NCI-H187 (cell line): ENCODE data around the gene F7.

Experiments used
- DNase-seq, 2 experiments: peaks; one replicate each; lab custom pipeline; 2025; lab: John Stamatoyannopoulos, UW

The F7 gene

GRCh38 chr13:113086991-113087922 lies 18.3 kb upstream of the F7 start:
- no peak for DNase-seq

DNA sequence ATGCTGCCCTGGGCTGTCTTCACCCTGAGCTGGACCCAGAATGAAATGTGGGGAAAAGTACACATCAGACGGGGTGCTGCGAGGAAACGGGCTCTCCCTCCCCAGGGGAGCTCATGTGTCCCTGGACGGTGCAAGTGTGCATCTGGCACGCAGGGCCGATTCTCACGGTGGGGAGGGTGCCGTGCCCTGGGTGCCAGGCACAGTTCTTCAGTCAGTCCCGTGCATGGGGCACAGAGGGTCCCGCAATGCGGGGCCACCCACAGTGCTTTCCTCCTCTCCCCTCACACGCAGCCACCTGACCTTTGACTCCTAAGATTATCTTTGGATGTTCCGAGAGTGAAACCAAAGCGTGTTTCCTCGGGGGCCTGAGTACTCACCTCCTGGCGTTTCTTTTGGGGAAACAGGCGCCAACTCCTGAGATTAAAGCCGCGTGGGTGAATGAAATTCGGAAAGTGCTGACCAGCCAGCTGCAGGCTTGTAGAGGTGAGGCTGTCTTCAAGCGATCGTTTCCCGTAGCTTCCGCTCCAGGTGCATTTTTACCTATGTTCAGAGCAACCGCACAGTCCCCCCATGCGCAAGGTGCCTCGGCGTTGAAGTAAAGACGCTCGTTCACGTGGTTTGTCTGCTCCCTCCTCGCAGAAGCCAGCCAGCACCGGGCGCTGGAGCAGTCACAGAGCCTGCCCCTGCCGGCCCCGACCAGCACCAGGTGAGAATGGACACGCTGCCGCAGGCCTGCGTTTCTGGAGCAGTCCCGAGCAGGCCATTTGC lies 17.5 kb upstream of the F7 start:
- DNase-seq, result no peak

DNA sequence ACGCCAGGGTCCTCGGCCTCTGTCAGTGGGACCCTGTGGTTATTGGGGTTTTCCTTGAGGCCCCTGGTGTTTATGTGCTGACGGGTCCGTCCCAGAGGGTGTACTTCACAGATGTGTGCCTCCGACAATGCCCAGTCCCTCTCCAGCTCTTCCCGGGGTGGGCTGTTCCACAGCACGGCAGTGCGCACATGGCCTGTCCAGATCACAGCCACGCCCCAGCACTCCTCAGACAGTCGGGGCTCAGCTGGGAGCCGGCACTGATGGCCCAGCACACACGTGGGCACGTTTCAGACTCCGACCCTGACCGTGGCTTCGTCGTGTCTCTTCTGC lies 16.9 kb upstream of the F7 start:
- DNase-seq, result no peak

DNA sequence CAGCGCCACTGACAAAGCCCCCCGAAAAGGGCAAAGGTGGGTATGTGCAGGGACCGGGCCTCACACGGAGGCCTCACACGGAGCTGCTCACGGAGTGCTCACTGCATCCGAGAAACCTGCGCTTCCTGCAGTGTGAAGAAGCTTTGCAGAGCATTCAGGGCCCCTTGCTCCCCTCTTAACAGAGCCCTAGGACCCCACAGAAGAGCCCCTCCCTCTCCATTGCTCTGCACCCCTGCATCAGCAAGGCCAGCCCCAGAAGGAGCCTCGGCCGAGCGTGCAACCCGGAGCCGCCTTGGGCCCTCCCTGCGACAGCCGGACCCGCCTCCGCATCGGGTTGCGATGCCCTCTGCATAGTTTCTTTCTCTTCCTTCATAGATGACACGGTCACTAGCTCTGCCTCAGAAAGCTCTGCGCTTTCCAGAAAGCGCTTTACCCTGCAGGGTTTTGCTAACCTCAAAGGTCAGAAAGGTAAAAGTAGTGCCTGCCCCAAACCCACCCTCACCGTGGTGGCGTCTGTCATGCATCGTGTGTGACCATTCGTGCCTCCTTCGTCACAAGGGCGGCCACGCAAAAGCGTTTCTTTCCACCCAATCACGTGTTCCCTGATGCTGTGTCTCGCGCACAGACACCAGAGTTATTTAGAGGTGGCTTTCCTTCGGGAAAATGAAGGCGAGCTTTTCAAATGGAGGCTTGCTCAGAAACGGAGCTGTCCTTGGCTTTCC lies 15.7 kb upstream of the F7 start:
- DNase-seq, result no peak

DNA sequence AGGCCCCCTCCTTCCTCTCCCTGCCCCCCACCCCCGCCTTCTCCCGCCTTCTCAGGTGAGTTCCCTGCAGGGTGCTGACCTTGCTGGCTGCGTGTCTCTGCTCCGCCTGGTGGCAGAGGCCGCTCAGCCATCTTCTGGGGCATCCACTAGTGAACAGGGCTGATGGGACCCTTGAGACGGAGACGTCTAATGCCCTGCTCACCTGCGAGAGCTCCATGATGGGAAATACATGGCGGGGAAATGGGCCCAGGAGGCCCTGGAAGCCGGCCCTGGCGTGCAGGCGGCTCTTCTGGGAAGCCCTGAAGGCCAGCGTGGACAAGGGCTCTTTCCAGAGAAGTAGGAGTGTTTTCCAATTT lies 15.2 kb upstream of the F7 start:
- DNase-seq, result no peak

DNA sequence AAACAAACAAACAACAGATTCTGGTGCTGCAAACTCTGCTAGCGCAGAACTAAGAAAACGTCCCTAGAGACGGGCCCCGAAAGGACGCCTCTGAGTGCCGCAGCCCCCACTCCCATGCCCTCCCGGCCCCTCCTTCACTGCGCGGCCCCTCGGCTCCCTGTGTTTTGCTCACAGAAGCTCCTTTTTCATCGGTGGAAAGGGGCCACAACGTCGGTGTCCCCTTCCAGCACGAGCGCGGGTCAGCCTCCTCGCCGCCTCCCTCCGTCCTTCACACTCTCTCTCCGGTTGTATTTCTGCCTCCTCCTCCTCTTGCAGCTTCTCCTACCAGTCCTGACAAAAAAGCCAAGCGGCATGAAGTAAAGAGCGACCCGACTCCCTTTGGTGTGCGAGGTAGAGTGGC lies 14.8 kb upstream of the F7 start:
- no peak for DNase-seq

- DNase-seq, result no peak
Measured at GRCh38 chr13:113091211-113091771, 14.3 kb upstream of the F7 start.

DNA sequence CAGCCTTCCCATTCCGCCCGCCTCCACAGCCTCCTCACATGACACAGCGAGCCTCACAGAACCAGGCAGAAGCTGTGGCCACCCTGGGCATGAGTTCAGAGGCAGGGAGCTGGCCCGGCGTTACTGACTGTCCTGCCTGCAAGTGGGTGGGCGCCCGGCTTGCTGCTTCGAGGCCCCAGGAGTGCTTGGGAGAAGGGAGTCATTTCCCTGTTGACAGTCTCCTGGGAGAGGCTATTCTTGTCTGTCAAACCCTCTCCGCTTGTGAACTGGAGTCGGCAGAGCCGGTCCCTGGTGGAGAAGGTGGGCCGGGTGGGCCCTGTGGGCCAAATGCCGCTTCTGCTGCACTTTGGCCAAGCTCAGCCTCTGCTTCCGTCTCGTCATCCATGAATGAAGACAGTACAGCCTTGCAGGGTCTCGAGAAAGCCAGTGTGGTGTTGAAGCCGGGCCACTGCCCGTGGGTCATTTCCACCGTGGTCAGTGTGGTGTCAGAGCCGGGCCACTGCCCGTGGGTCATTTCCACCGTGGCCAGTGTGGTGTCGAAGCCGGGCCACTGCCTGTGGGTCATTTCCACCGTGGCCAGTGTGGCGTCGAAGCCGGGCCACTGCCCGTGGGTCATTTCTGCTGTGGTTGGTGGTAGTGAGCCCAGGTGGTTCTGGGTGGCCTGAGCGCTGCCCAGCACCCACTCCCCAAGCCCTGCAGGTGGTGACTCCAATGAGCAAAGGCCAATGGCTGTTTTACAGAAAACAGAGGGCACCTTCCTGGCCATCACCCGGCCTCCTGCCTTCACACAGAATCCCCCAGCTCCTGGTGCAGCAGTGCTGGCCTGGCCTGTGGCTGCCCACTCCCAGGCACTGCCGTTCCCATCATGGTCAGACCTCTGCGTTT lies 13.5 kb upstream of the F7 start:
- DNase-seq, result no peak

DNA sequence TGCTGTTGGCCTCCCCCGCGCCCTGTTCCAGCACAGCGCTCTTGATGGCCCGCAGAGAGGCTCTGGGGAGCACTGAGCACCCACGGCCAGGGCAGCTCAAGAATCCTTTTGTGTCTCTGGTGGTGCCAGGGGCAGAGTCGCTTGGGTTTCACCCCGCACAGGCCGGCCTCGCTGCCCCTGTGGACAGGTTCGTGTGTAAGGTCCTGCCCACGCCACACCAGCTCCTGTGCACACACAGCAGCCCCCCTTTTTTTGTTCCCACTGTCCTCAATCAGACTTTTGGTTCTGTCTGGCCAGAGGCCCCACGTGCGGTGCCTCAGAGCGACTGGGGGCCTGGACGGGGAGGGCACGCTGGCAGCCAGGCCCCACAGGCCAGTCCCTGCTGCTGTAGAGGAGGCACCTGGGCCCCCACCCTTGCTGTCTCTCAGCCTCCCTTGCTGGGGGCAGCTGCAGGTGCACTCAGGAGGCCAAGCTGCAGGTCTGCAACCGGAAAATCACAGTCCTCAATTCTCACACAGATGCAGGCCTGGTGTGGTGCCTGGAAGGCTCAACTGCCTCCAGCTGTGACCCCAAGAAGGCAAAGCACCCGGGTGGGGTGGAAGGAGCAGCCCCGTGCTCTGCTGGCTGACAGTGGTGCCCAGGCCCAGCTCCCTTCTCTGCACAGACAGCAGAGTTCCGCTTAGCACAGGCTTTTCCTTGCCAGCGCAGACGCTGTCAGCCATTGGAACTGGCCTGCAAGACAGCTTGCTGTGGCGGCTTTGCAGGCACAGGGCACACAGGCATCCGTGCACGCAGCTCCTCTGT lies 12.6 kb upstream of the F7 start:
- no peak for DNase-seq

DNA sequence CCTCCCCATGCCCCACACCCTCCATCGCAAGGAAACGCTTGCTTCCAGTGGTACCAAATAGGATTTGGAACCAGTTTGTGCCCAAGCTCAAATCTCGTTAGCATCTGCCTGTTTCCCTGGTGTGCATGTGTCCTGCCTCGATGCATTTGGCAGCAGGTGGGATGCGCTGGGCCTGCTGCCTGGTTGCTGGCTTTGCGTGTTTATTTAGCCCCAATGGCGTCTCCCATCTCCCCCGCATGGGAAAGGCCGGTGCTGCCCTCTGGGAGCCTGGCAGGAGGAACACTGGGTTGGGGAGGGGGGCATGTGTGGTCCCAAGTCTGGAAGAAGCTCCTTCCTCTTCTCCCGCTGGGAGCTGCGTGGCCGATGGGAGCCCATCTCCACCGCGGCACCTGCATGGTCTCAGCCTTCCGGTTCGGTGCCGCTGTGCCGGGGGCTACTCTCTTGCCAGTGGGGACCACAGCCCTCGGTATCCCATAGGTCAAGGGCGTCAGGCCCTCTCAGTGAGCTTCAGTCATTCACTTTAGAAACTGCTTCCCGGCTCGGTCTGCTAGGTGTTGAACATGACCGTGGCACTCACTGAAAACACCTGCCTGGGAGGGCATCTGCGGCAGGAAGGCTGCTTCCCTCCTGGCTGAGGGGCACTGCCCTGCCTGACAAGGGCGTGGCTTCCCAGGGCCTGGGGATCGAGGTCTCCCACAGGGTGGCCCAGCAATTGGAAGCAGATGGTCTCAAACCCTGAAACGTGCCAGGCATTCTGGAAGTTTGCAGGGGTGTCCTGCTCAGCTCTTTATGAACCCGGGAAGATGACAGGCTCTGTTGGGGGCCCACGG lies 11.8 kb upstream of the F7 start:
- DNase-seq, result no peak

GRCh38 chr13:113094410-113094800 lies 11.2 kb upstream of the F7 start:
- no peak for DNase-seq

DNA sequence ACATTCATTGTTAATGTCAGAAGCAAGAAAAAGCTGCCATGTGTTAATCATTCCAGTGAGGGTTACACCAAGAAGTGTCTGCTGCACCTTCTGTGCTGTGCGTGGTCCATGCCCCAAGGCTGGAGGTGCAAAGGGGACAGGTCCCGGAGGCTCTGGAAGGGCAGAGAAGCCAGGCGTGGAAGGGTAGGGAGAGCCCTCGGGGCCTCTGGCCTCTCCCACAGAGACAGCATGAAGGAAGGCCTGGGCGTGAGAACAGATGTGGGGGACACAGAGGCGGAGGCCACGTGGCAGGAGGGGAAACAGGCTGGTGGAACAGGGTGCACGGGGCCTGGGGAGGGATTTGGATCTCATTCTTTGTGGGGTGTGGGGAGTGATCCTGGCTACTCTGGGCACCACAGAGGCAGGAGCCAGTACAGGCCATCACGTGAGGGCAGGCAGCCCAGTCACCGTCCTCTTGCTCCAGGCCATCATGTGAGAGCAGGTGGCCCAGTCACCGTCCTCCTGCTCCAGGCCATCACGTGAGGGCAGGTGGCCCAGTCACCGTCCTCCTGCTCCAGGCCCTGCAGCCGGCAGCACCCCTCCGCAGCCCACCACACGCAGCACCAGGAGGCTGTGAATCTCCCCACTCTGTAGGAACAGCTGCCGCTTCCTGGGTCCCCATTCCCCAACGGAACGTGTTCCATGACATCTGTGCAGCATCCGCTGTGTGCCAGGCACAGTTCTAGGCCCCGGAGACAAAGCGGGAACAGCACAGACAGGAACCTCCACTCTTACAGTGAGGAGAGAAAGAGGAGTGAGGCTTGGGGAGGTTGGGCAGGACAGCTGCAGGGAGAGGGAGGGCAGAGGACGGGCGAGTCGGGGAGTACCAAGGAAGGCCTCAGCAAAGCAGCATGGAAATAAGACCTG lies 10.2 kb upstream of the F7 start:
- DNase-seq, result no peak

- DNase-seq, result no peak
Measured at GRCh38 chr13:113096052-113096744, 9.4 kb upstream of the F7 start.

DNA sequence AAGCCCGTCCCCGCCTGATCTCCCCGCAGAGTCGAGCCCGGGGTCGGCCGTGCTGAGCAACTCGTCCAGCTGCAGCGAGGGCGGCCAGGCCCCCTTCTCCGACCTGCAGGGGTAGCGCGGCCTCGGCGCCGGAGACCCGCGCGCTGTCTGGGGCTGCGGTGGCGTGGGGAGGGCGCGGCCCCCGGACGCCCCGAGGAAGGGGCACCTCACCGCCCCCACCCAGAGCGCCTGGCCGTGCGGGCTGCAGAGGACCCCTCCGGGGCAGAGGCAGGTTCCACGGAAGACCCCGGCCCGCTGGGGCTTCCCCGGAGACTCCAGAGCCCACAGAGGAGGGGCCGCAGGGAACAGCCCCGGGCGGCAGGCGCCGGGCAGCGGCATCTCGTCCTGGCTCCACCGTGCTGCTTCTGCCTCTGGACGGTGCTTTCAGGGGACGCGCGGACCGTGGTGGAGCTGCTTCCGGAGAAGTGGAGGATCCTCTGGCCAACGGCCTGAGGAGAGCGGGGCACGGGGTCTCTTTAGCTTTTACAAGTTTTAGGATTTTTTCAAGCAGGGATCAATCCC lies 8.8 kb upstream of the F7 start:
- no peak for DNase-seq

DNA sequence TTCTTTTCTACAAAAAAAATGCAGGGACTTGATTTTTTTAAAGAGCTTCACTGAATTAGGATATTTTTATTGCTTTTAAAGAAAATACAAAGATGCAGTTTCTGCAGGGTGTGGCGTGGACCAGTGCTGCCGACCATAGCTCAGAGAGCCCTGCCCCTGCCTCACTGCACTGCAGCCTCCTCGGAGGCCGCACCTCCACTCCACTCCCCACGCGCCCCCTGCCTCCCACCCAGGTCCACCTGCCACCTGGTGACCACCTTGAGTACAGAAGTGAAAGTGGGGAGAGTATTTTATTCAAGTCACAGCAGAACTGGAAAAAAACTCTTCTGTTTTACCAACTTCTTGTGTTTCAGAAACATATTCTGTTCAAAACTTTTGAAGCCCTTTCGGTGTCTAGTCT lies 7.9 kb upstream of the F7 start:
- no peak for DNase-seq

- DNase-seq, result no peak
Measured at GRCh38 chr13:113098162-113098732, 7.3 kb upstream of the F7 start.

- DNase-seq, result no peak
Measured at GRCh38 chr13:113099142-113099541, 6.4 kb upstream of the F7 start.
